Measurements from ENCODE around the gene ADGRV1.
"Not testable (repeated sequence)": the region's sequence is repeated elsewhere in the genome, so short reads cannot be mapped to it uniquely, and the experiment has no call there.

ADGRV1 gene

DNA sequence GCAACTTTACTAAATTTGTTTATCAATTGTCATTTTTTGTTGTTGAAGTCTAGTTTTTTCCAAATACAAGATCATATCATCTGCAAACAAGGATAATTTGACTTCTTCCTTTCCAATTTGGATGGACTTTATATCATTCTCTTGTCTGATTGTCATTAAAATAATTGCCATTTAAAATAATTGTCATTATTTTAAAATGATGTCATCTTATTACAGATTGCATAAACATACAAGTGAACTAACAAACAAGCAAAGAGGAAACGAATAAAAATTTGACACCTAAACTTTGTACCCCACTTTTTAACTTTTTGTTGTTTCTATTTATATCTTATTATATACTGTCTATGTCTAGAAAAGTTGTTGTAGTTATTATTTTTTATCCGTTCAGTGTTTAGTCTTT lies 275.2 kb downstream of the ADGRV1 start:
- no peak for DNase-seq (ENCODE audit: extremely low spot score)
- ChIA-PET CTCF (no interaction called here), POLR2A (no interaction called here)
- TF ChIP-seq TARDBP (IDR thresholded peaks at IDR 0.05) (no peak), SUZ12 (IDR thresholded peaks at IDR 0.05) (no peak), NFRKB (IDR thresholded peaks at IDR 0.05) (no peak), ARNT (IDR thresholded peaks at IDR 0.05) (no peak), ELF4 (IDR thresholded peaks at IDR 0.05) (no peak), SP1 (IDR thresholded peaks at IDR 0.05) (no peak), FOXK2 (IDR thresholded peaks at IDR 0.05) (no peak), HDGF (IDR thresholded peaks at IDR 0.05; ENCODE audit: borderline replicate concordance) (no peak)
- TF ChIP-seq, protein P1, sequence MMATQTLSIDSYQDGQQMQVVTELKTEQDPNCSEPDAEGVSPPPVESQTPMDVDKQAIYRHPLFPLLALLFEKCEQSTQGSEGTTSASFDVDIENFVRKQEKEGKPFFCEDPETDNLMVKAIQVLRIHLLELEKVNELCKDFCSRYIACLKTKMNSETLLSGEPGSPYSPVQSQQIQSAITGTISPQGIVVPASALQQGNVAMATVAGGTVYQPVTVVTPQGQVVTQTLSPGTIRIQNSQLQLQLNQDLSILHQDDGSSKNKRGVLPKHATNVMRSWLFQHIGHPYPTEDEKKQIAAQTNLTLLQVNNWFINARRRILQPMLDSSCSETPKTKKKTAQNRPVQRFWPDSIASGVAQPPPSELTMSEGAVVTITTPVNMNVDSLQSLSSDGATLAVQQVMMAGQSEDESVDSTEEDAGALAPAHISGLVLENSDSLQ (IDR thresholded peaks at IDR 0.05) = no peak

DNA sequence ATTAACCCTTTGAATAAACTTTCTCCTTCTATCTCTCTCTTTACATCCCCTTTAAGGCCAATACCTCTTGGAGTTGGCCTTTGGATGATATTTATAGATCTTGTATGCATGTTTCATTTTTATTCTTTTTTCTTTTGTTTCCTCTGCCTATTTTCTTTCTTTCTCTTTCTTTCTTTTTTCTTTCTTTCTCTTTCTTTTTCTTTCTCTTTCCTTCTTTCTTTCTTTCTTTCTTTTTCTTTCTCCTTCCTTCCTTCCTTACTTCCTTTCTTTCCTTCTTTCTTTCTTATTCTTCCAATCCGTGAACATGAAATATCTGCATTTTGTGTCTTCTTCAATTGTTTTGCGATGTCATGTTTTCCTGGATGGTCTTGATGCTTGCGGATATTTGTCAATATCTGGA lies 276.1 kb downstream of the ADGRV1 start:
- CTCF ChIA-PET = no interaction called here
- TF ChIP-seq LEF1 (IDR thresholded peaks at IDR 0.05; ENCODE audit: borderline replicate concordance) (no peak), FOXM1 (IDR thresholded peaks at IDR 0.05; ENCODE audit: borderline replicate concordance) (no peak), SP1 (IDR thresholded peaks at IDR 0.05) (no peak), CTBP1 (IDR thresholded peaks at IDR 0.05; ENCODE audit: borderline replicate concordance) (no peak), BHLHE40 (IDR thresholded peaks at IDR 0.05; ENCODE audit: borderline replicate concordance) (no peak), TARDBP (IDR thresholded peaks at IDR 0.05) (no peak), ARNT (IDR thresholded peaks at IDR 0.05) (no peak), HDGF (IDR thresholded peaks at IDR 0.05; ENCODE audit: borderline replicate concordance) (no peak), SUZ12 (IDR thresholded peaks at IDR 0.05) (no peak), FOXA1 (IDR thresholded peaks at IDR 0.05) (no peak), ELF4 (IDR thresholded peaks at IDR 0.05) (no peak), FOXK2 (IDR thresholded peaks at IDR 0.05) (no peak), NFRKB (IDR thresholded peaks at IDR 0.05) (no peak)
- POLR2A ChIA-PET = no interaction called here
- DNase-seq (ENCODE audit: extremely low spot score) = no peak

DNA sequence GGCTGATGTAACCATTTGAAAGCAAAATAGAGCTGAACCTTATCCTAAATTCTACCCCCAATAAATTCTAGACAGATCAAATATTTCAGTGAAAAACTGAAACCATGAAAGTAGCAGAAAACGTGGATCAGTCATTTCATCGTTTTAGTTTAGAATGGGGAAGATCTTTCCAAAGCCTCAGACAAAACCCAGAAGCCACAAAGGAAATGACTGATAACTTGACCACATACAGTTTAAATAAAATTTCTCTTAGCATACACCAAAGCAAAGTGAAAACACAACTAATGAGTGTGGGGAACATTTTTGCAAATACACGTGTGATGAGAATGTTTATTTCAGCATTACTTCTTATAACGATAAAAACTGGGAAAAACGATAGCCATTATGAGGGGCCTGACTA lies 284.8 kb downstream of the ADGRV1 start:
- no peak for DNase-seq (ENCODE audit: extremely low spot score)
- TF ChIP-seq FOXK2 (IDR thresholded peaks at IDR 0.05) = no peak
- TF ChIP-seq FOXA1 (IDR thresholded peaks at IDR 0.05) = no peak
- TF ChIP-seq TARDBP (IDR thresholded peaks at IDR 0.05) = no peak
- no peak for TF ChIP-seq FOXM1 (IDR thresholded peaks at IDR 0.05; ENCODE audit: borderline replicate concordance)
- no peak for TF ChIP-seq ARNT (IDR thresholded peaks at IDR 0.05)
- no peak for TF ChIP-seq SP1 (IDR thresholded peaks at IDR 0.05)
- no peak for TF ChIP-seq NFRKB (IDR thresholded peaks at IDR 0.05)
- no peak for TF ChIP-seq SUZ12 (IDR thresholded peaks at IDR 0.05)
- TF ChIP-seq ZNF384 (IDR thresholded peaks at IDR 0.05) = no peak
- TF ChIP-seq BHLHE40 (IDR thresholded peaks at IDR 0.05; ENCODE audit: borderline replicate concordance) = no peak
- TF ChIP-seq LEF1 (IDR thresholded peaks at IDR 0.05; ENCODE audit: borderline replicate concordance) = no peak
- TF ChIP-seq CTBP1 (IDR thresholded peaks at IDR 0.05; ENCODE audit: borderline replicate concordance) = no peak
- TF ChIP-seq, protein P1 (IDR thresholded peaks at IDR 0.05) = no peak
- no peak for TF ChIP-seq HDGF (IDR thresholded peaks at IDR 0.05; ENCODE audit: borderline replicate concordance)
- no peak for TF ChIP-seq L3MBTL2 (conservative IDR thresholded peaks at IDR 0.05)
- no peak for TF ChIP-seq ELF4 (IDR thresholded peaks at IDR 0.05)
- CTCF ChIA-PET = no interaction called here
- POLR2A ChIA-PET = no interaction called here

DNA sequence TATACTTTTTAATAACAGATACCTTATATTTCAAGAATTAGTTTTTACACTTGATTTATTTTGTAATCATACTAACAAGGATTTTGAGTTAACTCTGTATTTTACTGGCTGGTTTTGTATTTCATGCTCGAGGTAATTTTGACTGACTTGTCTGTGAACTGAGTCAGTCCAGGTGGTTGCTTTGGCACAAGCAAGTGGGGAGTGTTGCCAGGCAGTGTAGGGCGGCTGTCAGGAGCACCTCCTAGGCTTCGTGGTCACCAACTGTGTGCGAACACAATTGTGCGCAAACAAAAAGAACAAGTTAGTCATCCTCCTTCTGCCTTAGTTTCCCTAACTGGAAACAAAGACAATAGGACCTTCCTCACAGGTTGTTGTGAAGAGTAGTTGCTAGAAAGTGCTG lies 286.3 kb downstream of the ADGRV1 start:
- no peak for DNase-seq (ENCODE audit: extremely low spot score)
- CTCF ChIA-PET = no interaction called here

DNA sequence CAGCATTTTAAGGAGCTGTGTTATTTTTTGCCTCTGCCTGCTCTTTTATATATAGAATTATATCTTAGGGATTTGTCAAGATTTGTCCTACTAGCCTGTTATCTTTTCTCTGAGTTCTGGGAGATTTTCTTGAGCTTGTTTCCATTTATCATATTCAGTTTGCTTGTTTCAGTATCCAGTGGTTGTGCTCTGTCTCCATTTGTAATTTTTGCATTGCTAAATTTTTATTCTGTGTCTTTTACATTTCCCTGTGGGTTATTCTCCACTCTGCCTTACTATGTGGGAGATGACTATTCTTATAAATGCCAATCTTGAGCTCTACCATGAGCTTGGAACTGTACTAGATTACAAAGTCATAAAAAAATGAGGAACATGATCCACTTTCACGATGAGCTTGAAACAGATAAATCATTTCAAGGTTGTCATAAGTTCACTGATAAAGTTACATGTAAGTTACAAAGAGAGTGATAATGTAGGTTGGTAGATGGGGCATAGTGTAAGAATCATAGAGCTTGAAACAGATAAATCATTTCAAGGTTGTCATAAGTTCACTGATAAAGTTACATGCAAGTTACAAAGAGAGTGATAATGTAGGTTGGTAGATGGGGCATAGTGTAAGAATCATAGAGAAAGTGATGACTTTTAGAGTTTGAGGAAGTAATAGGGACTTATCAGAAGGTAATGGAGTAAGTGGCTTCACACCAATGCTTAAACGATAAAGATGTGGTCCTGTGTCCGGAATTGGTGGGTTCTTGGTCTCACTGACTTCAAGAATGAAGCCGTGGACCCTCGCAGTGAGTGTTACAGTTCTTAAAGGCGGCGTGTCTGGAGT lies 287.3 kb downstream of the ADGRV1 start:
- ChIA-PET POLR2A (no interaction called here), CTCF (interaction anchor here (0.7 kb wide), 1 partner anchor 1804 kb away, joined by 3 read pairs; no protein-coding TSS in a partner anchor)
- TF ChIP-seq HDGF (IDR thresholded peaks at IDR 0.05; ENCODE audit: borderline replicate concordance) (no peak), SUZ12 (IDR thresholded peaks at IDR 0.05) (no peak), ELF4 (IDR thresholded peaks at IDR 0.05) (no peak), ZNF384 (IDR thresholded peaks at IDR 0.05) (no peak), TARDBP (IDR thresholded peaks at IDR 0.05) (no peak), FOXA1 (IDR thresholded peaks at IDR 0.05) (no peak), ARNT (IDR thresholded peaks at IDR 0.05) (no peak), L3MBTL2 (conservative IDR thresholded peaks at IDR 0.05) (no peak), NFRKB (IDR thresholded peaks at IDR 0.05) (no peak), FOXK2 (IDR thresholded peaks at IDR 0.05) (no peak), FOXM1 (IDR thresholded peaks at IDR 0.05; ENCODE audit: borderline replicate concordance) (no peak), BHLHE40 (IDR thresholded peaks at IDR 0.05; ENCODE audit: borderline replicate concordance) (no peak), LEF1 (IDR thresholded peaks at IDR 0.05; ENCODE audit: borderline replicate concordance) (no peak), SP1 (IDR thresholded peaks at IDR 0.05) (no peak), CTBP1 (IDR thresholded peaks at IDR 0.05; ENCODE audit: borderline replicate concordance) (no peak)
- TF ChIP-seq, protein P1 (IDR thresholded peaks at IDR 0.05) = no peak
- no peak for DNase-seq (ENCODE audit: extremely low spot score)

More for the DNA sequence above, 286.3 kb downstream of the ADGRV1 start:
- no peak for TF ChIP-seq BHLHE40 (IDR thresholded peaks at IDR 0.05; ENCODE audit: borderline replicate concordance)
- no peak for TF ChIP-seq TARDBP (IDR thresholded peaks at IDR 0.05)
- TF ChIP-seq CTBP1 (IDR thresholded peaks at IDR 0.05; ENCODE audit: borderline replicate concordance) = no peak
- TF ChIP-seq NFRKB (IDR thresholded peaks at IDR 0.05) = no peak
- TF ChIP-seq FOXA1 (IDR thresholded peaks at IDR 0.05) = no peak
- TF ChIP-seq, protein P1 (IDR thresholded peaks at IDR 0.05) = no peak
- TF ChIP-seq LEF1 (IDR thresholded peaks at IDR 0.05; ENCODE audit: borderline replicate concordance) = no peak
- TF ChIP-seq ARNT (IDR thresholded peaks at IDR 0.05) = no peak
- no peak for TF ChIP-seq HDGF (IDR thresholded peaks at IDR 0.05; ENCODE audit: borderline replicate concordance)
- no peak for TF ChIP-seq ELF4 (IDR thresholded peaks at IDR 0.05)
- TF ChIP-seq L3MBTL2 (conservative IDR thresholded peaks at IDR 0.05) = no peak
- TF ChIP-seq SP1 (IDR thresholded peaks at IDR 0.05) = no peak
- no peak for TF ChIP-seq SUZ12 (IDR thresholded peaks at IDR 0.05)
- POLR2A ChIA-PET = no interaction called here

DNA sequence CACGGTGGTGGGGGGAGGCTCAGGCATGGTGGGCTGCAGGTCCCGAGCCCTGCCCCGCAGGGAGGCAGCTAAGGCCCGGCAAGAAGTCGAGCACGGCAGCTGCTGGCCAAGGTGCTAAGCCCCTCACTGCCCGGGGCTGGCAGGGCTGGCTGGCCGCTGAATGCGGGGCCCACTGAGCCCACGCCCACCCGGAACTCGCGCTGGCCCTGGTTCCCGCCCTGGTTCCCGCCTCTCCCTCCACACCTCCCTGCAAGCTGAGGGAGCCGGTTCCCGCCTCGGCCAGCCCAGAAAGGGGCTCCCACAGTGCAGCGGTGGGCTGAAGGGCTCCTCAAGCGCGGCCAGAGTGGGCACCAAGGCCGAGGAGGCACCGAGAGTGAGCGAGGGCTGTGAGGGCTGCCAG lies 289.0 kb downstream of the ADGRV1 start:
- ChIA-PET CTCF (interaction anchor here (0.7 kb wide), 1 partner anchor 937 kb away, joined by 3 read pairs; no protein-coding TSS in a partner anchor), POLR2A (interaction anchor here (0.5 kb wide), 1 partner anchor 13 kb away, joined by 3 read pairs; no protein-coding TSS in a partner anchor)
- not testable (repeated sequence) for DNase-seq (ENCODE audit: extremely low spot score)
